Natural killer cell (primary cell): ENCODE measurements around the gene SH3PXD2A. TPM values are rescaled to one million over a fixed set of nuclear protein-coding genes. Genes with fewer than 3 reads are reported as not detected.

Source experiments
- ATAC-seq, 3 donors: fragments of 150-1000 bp in 2 of 3; fragments of 200-7000 bp in 1 of 3; cut with Tn5 transposase; 1 replicate in 1 of 3; 2 replicates in 2 of 3; pipeline ENCODE4 v1.10.0; 2021; ENCODE audit warnings: mild to moderate bottlenecking in 2 of 3, moderate library complexity in 2 of 3
- DNase-seq, 2 donors: peaks; one replicate each; pipeline versions ENCODE4 v3.0.0 to v3.0.0-alpha.2; 2013 to 2021; ENCODE audit warnings: mixed read lengths in 1 of 2
- H3K27ac ChIP-seq: one replicate; pipeline ENCODE4 v1.5.1; 2013; ENCODE audit warnings: mild to moderate bottlenecking, low read length
- H3K27me3 ChIP-seq: one replicate; pipeline ENCODE4 v1.6.1; 2013; ENCODE audit warnings: low read length; ENCODE audit not compliant: control insufficient read depth, insufficient read depth
- H3K36me3 ChIP-seq: one replicate; pipeline ENCODE4 v1.6.1; 2013; ENCODE audit warnings: low read length; ENCODE audit not compliant: control insufficient read depth, insufficient read depth
- H3K4me1 ChIP-seq: one replicate; pipeline ENCODE4 v1.6.1; 2013; ENCODE audit warnings: low read length; ENCODE audit not compliant: control insufficient read depth, insufficient read depth
- H3K4me3 ChIP-seq: one replicate; pipeline ENCODE4 v1.5.1; 2013; ENCODE audit warnings: low read length
- H3K9me3 ChIP-seq: one replicate; pipeline ENCODE4 v1.6.1; 2013; ENCODE audit warnings: low read length; ENCODE audit not compliant: control insufficient read depth, insufficient read depth
- H3K27ac Mint-ChIP-seq, 2 donors: one replicate each; pipeline ENCODE4 v1.8.0; 2022; ENCODE audit warnings: mild to moderate bottlenecking in 2 of 2, mixed read lengths in 2 of 2, moderate library complexity in 1 of 2
- H3K27me3 Mint-ChIP-seq, 2 donors: one replicate each; pipeline ENCODE4 v1.8.0; 2022; ENCODE audit warnings: low read depth in 2 of 2, mixed read lengths in 2 of 2
- H3K36me3 Mint-ChIP-seq: one replicate; pipeline ENCODE4 v1.8.0; 2022; ENCODE audit warnings: mixed read lengths
- H3K4me1 Mint-ChIP-seq, 2 donors: one replicate each; pipeline ENCODE4 v1.8.0; 2022; ENCODE audit warnings: mixed read lengths in 2 of 2
- H3K4me3 Mint-ChIP-seq: one replicate; pipeline ENCODE4 v1.8.0; 2022; ENCODE audit warnings: mild to moderate bottlenecking, moderate library complexity, mixed read lengths
- H3K9me3 Mint-ChIP-seq, 2 donors: one replicate each; pipeline ENCODE4 v1.8.0; 2022; ENCODE audit warnings: mixed read lengths in 2 of 2
- WGBS: methylation state at CpG from one replicate; pipeline ENCODE4 v1.1.7; 2013; ENCODE audit warnings: missing lambda C conversion rate; ENCODE audit not compliant: insufficient coverage; 5-methylcytosine and 5-hydroxymethylcytosine counted together
- intact Hi-C: fragments of 100-400 bp; cut with micrococcal nuclease; formaldehyde crosslinking; loops from one replicate; pipeline ENCODE4 v1.14.2; 2022
- total RNA-seq, 4 donors: library from RNA; stranded (reverse); fragments of 120-200 nt in 1 of 4; gene quantifications; one replicate each; pipeline versions ENCODE4 v1.2.3 to v1.2.4, GENCODE V29; 2013 to 2022
- TF ChIP-seq, protein P1 (sequence below): fragments of 200-600 bp; IDR thresholded peaks from one replicate; pipeline ENCODE4 v1.8.0; 2022; ENCODE audit warnings: antibody characterized with exemption

The SH3PXD2A gene
- total RNA-seq, 3 donors from 2014 or later (not counting 1 experiment from before 2014, with no cell fraction given), result 3.3 to 7.0 (median 4.9) TPM

GRCh38 chr10:103784723-103785418 lies 70.5 kb downstream of the SH3PXD2A start:
- Histone ChIP-seq H3K4me3 (no peak overlapping the region), H3K27ac (no peak overlapping the region), H3K27me3 (no peaks in the 10 kb centered on the region), H3K36me3 (no peaks in the 10 kb centered on the region), H3K4me1 (no peaks in the 10 kb centered on the region), H3K9me3 (no peaks in the 10 kb centered on the region)
- Mint-ChIP-seq H3K4me1 (no peaks in the 10 kb centered on the region), H3K36me3 (no peaks in the 10 kb centered on the region), H3K4me3 (no peak overlapping the region), H3K27ac (no peak overlapping the region), H3K9me3 (no peaks in the 10 kb centered on the region), H3K27me3 (peaks cover 7 to 22% of the 10 kb centered on the region in 2 donors)
- TF ChIP-seq, protein P1, sequence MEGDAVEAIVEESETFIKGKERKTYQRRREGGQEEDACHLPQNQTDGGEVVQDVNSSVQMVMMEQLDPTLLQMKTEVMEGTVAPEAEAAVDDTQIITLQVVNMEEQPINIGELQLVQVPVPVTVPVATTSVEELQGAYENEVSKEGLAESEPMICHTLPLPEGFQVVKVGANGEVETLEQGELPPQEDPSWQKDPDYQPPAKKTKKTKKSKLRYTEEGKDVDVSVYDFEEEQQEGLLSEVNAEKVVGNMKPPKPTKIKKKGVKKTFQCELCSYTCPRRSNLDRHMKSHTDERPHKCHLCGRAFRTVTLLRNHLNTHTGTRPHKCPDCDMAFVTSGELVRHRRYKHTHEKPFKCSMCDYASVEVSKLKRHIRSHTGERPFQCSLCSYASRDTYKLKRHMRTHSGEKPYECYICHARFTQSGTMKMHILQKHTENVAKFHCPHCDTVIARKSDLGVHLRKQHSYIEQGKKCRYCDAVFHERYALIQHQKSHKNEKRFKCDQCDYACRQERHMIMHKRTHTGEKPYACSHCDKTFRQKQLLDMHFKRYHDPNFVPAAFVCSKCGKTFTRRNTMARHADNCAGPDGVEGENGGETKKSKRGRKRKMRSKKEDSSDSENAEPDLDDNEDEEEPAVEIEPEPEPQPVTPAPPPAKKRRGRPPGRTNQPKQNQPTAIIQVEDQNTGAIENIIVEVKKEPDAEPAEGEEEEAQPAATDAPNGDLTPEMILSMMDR, result no peak
- ATAC-seq, result no peak
- 65% methylated on average over 9 of the region's 9 CpGs for WGBS
- DNase-seq, result no peak
- intact Hi-C loops, result no loop called here

DNA sequence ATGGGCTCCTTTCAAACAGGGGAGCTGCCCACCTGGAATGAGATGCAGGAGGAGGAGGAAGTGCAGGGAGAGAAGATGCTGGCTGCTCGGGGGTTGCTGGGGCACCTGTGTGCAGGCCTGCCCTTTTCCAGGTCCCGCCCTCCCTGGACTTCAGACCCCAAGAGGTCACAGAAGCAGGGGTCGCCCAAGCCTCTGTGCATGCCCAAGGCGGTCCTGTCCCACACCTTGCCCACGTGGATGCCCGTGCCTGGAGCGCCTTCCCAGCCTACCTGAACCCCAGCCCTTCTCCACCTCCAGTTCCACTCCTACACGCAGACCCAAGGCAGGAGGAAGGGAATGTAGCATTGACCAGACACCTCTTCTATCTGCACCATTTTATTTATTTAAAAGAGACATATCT lies 71.3 kb downstream of the SH3PXD2A start:
- no peak overlapping the region for H3K27ac Mint-ChIP-seq
- no peaks in the 10 kb centered on the region for H3K27me3 ChIP-seq

GRCh38 chr10:103783681-103784080 lies 71.7 kb downstream of the SH3PXD2A start:
- no peak for ATAC-seq
- intact Hi-C loops, result no loop called here
- Histone ChIP-seq H3K27ac (no peak overlapping the region), H3K36me3 (no peaks in the 10 kb centered on the region), H3K9me3 (no peaks in the 10 kb centered on the region), H3K4me3 (no peak overlapping the region), H3K4me1 (no peaks in the 10 kb centered on the region), H3K27me3 (no peaks in the 10 kb centered on the region)
- Mint-ChIP-seq H3K27ac (no peak overlapping the region), H3K9me3 (no peaks in the 10 kb centered on the region), H3K36me3 (no peaks in the 10 kb centered on the region), H3K4me1 (no peaks in the 10 kb centered on the region), H3K4me3 (no peak overlapping the region), H3K27me3 (peaks cover 7 to 23% of the 10 kb centered on the region in 2 donors)
- DNase-seq, result no peak
- TF ChIP-seq, protein P1, result no peak
- WGBS, result 93% methylated on average over 6 of the region's 7 CpGs

More for the DNA sequence above, 71.3 kb downstream of the SH3PXD2A start:
- ATAC-seq (no peak), DNase-seq (no peak)
- TF ChIP-seq, protein P1, result no peak
- H3K36me3 ChIP-seq, result no peaks in the 10 kb centered on the region
- no peaks in the 10 kb centered on the region for H3K9me3 ChIP-seq
- no peaks in the 10 kb centered on the region for H3K4me1 ChIP-seq
- H3K36me3 Mint-ChIP-seq, result no peaks in the 10 kb centered on the region
- H3K27ac ChIP-seq, result no peak overlapping the region
- no peaks in the 10 kb centered on the region for H3K4me1 Mint-ChIP-seq
- no peaks in the 10 kb centered on the region for H3K9me3 Mint-ChIP-seq
- intact Hi-C loops, result no loop called here
- peaks cover 7 to 23% of the 10 kb centered on the region in 2 donors for H3K27me3 Mint-ChIP-seq
- no peak overlapping the region for H3K4me3 ChIP-seq
- 88% methylated on average over 8 of the region's 8 CpGs for WGBS
- H3K4me3 Mint-ChIP-seq, result no peak overlapping the region
